Astrocyte of the spinal cord (primary cell): Measurements from ENCODE around the gene SCG3.

Experiments
- DNase-seq: peaks from one replicate; pipeline ENCODE4 v3.0.0; 2011; ENCODE audit warnings: low read depth, low spot score
- H3K4me3 ChIP-seq: 2 replicates; pipeline ENCODE4 v1.5.1; 2011; ENCODE audit warnings: low read depth, mild to moderate bottlenecking, low read length, moderate library complexity
- CTCF ChIP-seq: IDR thresholded peaks from 2 replicates; pipeline ENCODE4 v1.5.1; 2012; ENCODE audit warnings: low read depth, mild to moderate bottlenecking, low read length, inconsistent platforms
- in situ Hi-C: cut with HindIII; loops from 2 replicates; pipeline ENCODE4 v1.10.0; 2017; ENCODE audit warnings: low sequenced_read_pairs

The SCG3 gene

GRCh38 chr15:51699373-51699772 is 18.1 kb downstream of the SCG3 start:
- no peak for DNase-seq
- no peak for TF ChIP-seq CTCF
- no peak overlapping the region for H3K4me3 ChIP-seq
- in situ Hi-C loops, result no loop called here

DNA sequence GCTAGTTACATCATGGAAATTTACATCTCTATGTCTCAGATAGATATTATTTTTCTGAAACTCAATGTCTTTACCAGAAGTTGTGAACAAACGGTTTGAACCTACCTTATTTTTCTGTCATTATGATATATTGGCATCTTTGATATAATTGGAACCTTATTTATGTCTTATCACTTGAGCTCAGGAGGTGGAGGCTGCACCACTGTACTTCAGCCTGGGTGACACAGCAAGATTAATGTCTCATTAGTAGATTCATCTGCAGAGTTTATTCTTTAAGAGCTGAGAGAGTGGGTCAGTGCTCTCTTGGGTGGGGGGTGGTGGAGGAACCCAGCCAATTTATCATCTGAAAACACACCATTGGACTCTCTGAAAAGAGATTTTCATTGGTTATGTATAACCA is 21.4 kb downstream of the SCG3 start:
- no peak for DNase-seq
- H3K4me3 ChIP-seq, result no peak overlapping the region
- no peak for TF ChIP-seq CTCF
- in situ Hi-C loops, result no loop called here

DNA sequence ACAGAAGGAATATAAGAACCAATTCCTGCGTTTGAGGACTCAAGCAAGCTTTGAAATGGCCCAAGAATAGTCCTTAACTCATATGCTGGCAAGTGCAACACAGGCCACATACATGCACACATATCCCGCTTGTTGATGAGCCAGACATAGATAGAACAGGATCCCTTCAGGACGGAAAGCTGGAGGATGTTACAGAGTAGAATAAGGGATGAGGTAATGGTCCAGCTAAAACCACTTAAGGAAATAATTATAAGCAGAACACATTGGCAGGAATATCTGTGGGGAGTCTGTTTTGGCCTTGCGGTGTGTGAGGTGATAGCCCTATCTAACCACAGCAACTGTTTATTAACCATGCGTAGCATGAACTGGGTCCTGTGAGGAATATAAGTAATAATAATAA is 25.0 kb downstream of the SCG3 start:
- in situ Hi-C loops, result no loop called here
- H3K4me3 ChIP-seq, result no peak overlapping the region
- TF ChIP-seq CTCF, result no peak
- no peak for DNase-seq

DNA sequence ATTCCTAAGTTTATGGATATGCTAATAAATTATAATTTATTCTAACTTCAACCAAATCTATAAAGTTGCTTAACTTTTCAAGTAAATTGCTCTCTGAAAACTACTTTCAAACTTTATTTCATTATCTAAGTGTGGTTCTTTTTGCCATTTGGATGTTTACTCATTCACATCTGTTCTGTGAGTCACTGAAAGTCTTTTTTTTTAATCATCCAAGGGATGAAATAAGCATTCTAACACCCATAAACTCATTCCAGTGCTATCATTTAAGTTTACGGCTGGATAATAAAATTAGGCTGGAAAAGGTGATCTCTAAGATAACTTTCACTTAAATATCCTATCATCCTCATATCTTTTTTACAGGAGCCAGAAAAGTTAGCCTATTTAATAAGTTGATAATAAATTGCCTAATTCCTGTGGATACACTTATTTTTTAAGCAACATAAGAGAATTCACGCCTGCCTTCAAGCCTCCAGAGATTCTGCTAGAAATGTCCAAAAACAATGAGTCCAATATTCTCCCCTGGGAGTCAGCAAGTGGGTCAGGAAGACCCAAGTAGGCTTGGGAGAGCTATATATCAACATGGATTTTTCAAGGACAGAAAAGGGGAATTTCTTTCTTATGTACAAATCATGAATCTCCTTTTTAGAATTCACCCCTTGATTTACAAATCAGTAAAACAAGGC is 25.8 kb downstream of the SCG3 start:
- no peak for DNase-seq
- no peak for TF ChIP-seq CTCF
- in situ Hi-C loops, result no loop called here
- no peak overlapping the region for H3K4me3 ChIP-seq

- no peak for DNase-seq
- in situ Hi-C loops, result no loop called here
- no peak overlapping the region for H3K4me3 ChIP-seq
- no peak for TF ChIP-seq CTCF
These were observed 26.7 kb downstream of the SCG3 start for GRCh38 chr15:51708013-51708412.

DNA sequence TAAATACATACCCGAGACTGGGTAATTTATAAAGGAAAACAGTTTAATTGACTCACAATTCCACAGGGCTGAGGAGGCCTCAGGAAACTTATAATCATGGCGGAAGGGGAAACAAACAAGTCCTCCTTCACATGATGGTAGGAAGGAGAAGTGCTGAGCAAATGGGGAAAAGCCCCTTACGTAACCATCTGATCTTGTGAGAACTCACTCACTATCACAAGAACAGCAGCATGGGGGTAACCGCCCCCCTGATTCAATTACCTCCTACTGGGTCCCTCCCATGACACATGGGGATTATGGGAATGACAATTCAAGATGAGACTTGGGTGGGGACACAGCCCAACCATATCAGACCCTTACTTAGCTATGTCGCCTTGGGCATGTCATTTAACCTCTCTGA is 27.7 kb downstream of the SCG3 start:
- H3K4me3 ChIP-seq, result no peak overlapping the region
- in situ Hi-C loops, result no loop called here
- no peak for TF ChIP-seq CTCF
- no peak for DNase-seq
